HG03097 (cell line): ENCODE measurements around the gene MAP6D1.
"Not testable (repeated sequence)": the region's sequence is repeated elsewhere in the genome, so short reads cannot be mapped to it uniquely, and the experiment has no call there.

Experiments used
- ATAC-seq: cut with Tn5 transposase; IDR thresholded peaks from one replicate; pipeline ENCODE4 v1.9.1; 2021; ENCODE audit not compliant: unreplicated experiment, low FRiP score

The MAP6D1 gene

DNA sequence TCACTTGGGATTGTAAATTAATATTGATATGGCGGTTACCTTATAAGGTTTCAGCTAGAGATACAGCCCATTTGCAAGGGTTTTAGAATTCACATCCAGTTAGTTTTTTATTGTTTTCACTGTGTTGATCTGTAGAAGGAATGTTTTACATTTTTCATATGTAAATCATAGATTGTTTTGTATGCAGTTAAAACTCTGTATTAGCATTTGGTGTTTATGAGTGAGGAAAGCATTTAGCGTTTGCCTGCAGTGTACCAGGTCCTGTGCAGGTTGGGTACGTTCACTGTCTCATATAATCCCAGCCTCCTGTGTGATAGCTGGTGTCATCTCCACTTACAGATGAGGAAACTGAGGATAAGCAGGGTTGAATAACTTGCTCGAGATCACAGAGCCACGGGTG lies 23.8 kb downstream of the MAP6D1 start:
- no peak for ATAC-seq

DNA sequence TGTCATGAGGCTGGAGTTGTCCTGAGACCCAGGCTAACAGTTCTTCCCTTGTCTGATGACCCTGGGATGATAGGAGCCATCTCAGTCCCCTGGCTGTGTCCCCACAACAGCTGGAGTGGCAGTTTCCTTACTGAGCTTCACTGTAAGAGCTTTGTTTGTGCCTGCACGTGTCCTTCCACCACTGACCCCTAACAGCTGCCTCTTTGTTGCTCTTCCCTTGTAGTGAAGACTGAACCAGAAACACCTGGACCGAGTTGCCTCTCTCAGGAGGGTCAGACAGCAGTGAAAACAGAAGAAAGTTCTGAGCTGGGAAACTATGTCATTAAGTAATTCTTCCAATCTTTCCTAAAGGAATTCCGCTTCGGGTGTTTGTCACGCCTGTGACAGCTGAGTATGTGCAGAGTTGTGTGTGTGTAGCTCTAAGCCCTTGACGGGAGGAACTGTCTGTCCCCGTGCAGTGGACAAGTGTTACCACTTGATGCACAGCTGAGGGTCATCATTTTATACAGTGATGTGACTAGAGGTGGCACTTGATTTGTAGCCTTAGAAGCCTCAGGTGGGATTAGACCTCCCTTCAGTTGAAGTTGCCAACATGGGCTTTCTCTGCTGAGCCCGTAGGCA lies 25.0 kb downstream of the MAP6D1 start:
- no peak for ATAC-seq

DNA sequence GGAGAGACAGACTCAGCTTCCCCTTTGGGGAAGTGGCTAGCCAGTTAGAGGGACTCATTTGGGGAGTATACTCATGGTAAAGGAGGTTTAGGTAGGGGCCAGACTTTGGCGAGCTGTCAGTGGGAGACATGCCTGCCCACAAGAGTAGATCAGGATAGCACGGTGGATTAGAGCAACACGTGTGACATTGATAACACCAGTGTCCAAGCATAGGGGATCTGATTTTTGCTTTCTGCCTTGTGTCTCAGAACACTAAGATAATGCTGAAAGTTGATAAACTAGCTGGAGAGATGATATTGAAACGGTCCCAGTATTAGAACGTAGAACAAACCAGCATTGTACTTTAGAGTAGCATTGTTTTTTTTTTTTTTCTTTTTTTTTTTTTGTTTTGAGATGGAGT lies 25.9 kb downstream of the MAP6D1 start:
- ATAC-seq: no peak

DNA sequence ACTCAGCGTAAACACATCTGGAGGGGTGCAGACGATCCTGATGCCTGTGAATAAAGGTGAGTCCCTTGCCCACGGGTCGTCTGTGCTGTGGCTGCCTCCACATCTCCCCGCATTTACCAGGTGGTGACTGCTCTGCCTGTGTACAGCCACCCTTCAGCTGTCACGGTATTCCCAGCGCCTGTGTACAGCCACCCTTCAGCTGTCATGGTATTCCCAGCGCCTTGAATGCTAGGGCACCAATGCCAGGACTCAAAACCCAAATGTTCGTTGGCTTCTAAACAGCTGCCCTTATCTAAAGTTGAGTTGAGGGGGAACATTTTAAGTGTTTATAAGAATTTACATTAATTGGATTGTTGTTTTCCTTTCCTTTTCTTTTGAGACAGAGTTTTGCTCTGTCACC lies 27.4 kb downstream of the MAP6D1 start:
- ATAC-seq: no peak

DNA sequence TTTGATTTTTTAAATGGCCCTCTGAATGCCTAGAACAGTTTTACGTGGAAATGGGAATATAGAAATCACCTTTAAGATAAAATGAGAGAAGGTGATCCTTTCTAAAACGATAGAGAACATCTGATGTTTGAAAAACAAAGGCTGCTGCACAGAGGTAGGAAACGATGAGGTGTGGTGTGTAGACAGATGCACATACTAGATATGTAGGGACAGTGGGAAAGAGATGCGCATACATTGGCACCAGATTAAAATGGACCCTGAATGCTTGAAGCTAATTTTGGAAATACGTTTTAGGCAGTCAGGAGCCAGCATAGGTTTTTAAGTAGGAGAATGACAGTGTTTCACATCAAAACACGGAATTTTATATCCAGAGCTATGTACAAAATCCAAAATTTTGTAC lies 29.0 kb downstream of the MAP6D1 start:
- no peak for ATAC-seq

DNA sequence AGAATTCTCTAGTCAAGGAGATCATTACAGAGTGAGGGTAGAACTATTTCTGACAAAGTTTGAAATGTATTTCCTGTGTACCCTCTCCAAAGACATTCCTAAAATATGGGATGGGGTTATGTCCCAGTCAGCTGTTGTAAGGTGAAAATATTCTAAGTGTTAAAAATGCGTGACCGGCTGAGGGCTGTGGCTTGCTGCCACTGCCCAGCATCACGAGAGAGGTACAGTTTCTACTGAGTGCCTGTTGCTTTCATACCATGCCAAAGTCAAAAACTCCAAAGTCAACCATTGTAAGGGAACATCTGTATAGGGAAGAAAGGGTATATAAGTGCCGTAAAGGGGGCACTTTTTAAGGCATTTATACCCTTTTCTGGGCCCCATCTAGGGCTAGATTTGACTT lies 30.9 kb downstream of the MAP6D1 start:
- no peak for ATAC-seq

DNA sequence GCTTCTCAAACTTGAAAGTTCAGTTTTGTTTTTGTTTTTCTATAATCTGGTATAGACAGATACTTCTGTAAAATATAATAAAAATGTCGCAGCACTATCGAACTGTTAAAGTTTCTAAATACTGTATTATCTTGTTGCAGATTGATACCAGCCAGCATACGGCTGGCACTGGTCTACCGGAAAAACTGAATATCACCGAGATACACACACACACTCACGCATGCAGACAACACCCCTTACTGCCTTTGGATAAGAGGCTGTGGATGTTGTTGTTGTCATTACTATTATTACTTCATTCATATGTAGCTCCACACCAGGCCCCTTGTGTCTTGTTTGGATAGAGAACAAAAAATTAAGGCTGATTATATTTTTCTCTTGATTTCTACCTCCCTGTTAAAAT lies 32.4 kb downstream of the MAP6D1 start:
- no peak for ATAC-seq

DNA sequence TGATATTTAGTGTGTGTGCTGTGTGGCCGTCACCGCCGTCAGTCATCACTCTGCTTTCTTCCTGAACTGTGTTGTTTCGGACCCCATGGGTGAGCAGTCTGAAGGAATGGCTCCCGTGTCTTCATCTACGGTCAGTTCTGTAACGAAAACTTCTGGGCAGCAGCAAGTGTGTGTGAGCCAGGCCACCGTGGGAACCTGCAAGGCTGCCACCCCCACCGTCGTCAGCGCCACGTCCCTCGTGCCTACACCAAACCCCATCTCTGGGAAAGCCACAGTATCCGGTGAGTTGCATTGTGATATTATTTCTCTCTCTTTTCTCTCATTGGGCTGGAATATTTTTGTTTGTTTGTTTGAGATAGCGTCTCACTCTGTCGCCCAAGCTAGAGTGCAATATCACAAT lies 34.7 kb downstream of the MAP6D1 start:
- no peak for ATAC-seq

DNA sequence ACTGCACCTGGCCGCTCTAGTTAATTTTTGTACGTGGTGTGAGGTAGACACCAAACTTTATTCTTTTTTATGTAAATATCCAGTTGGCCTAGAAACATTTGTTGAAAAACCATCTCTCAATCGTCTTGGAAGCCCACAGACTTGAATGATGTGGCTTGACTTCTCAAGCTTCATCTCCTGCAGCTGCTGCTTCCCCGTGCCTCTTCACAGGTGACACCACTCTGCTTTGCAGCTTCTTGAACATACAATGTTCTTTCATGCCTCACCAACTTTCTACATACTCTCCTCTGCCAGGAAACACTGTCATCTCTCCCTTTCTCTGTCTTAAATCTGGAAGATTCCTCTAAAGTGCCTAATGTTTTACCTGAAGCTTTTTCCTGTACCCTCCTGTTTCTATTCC lies 35.6 kb downstream of the MAP6D1 start:
- ATAC-seq: no peak

DNA sequence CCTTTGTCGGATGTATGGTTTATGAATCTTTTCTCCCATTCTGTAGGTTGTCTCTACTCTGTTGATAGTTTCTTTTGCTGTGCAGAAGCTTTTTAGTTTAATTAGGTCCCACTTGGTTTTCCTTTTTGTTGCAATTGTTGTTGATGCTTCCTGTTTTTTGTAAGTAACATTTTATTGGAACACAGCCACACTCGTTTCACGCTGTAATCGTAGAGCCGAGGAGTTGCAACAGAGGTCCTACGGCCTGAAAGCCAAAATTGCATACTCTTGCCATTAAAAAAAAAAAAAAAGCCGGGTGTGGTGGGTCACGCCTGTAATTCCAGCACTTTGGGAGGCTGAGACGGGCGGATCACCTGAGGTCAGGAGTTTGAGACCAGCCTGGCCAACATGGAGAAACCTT lies 40.9 kb downstream of the MAP6D1 start:
- ATAC-seq: not testable (repeated sequence)

DNA sequence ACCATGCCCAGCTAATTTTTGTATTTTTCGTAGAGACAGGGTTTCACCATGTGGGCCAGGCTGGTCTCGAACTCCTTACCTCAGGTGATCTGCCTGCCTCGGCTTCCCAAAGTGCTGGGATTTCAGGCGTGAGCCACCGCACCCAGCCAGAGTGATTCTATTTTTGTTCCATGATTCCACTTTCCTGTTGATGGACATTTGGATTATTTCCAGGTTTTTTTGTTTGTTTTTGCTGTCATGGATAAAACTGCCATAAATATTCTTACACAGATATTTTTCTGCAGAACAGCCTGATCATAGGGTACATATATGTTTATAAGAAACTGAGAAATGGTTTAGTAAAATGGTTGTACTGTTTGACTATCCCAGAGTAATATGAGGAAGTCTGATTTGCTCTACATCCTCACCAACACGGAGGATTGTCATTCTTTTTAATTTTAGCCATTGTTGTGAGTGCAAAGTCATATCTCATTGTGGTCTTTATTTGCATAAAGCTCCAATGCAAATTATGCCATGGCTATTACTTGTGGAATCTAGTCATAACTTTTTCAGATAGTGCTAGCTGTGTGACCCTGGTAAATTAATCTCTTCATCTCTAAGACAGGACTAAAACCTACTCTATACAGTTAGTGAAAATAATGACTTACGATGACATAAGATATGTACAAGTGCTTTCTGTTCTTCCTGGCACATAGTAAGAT lies 42.7 kb downstream of the MAP6D1 start:
- no peak for ATAC-seq

DNA sequence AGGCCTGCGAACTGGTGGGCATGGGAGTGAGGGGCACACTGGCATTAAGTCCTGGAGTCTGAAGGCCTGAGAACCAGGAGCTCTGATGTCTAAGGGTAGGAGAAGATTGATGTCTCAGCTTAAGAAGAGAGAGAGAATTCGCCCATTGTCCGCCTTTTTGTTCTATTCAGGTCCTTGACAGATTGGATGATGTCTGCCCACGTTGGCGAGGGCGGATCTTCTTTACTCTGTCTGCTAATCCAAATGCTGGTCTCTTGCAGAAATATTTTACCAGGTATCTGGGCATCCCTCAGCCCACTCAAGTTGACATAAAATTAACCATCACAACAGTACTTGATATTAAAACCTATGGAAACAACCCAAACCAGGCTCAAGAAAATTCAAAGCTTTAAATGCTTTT lies 44.1 kb downstream of the MAP6D1 start:
- no peak for ATAC-seq

DNA sequence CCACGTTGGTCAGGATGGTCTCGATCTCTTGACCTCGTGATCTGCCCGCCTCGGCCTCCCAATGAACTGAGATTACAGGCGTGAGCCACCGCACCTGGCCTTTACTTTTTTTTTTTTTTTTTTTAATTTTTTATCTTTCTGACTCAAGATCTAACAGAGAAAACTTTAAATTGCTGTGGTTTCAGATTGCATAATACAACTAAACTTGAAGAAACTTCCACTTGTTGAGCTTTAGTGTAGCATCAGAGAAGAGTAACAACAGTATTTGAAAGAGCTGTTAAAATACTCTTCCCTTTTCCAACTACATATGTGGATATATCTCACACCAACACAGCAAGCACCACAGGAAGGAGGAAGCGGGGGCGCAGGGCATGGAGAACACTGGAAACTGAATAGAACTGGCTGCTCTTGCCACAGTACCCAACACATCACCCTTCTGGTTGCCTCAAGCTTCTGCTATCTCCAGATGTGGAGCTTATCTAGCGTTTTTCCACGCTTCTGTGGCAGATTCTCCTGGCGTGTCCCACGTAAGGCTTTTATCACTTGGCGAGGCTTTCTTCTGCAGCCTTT lies 45.4 kb downstream of the MAP6D1 start:
- no peak for ATAC-seq

DNA sequence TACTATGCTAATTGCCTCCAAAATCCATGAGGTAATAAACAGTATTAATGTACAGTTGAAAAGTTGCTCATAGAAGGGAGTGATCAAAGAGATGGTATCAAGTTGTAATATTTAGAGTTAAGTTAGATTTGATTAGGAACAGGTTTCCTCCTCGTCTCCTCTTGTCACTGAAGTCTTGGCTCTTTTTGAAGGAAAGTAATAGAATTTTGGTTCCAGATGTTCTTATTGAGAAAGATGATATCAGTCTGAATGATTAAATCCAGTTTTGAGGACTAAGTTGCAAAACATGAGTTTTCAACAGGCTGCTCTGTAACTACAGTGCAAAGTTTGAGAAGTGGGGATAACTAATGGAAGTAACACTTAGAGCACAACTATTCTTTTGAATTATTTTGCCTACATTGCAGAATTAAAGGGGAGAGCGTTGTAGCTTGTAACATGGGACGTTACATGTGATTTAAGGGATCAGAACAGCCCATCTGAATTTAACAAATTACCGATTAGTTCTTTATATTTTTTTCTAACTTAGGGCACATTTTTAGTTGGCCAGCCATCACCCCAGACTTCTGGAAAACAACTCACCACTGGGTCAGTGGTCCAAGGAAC lies 48.3 kb downstream of the MAP6D1 start:
- ATAC-seq: no peak

DNA sequence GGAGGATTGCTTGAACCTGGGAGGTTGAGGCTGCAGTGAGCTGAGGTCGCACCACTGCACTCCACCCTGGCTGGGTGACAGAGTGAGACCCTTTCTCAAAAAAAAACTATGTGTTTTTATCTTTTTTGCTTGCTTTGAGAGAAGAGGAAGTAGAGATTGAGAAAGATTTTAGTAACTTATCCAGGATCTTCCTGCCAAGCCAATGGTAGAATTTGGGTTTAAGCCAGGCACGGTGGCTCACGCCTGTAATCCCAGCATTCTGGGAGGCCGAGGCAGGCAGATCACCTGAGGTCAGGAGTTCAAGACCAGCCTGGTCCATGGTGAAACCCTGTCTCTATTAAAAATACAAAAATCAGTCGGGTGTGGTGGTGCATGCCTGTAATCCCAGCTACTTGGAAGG lies 48.9 kb downstream of the MAP6D1 start:
- ATAC-seq: not testable (repeated sequence)

DNA sequence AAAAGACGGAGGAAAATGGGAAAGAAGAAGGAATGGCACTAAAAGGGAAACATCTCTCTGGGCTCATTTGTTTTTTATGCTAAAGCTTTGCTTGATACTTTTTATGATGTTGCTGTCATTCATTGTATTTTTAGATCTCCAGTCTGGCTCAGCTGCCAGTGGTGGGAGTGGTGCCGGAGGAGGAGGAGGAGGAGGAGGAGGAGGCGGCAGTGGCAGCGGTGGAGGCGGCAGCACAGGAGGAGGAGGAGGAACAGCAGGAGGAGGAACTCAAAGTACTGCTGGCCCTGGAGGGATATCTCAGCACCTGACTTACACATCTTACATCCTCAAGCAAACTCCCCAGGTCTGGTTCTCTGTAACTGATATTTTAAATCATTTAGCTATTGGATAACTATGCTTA lies 49.6 kb downstream of the MAP6D1 start:
- ATAC-seq: no peak

DNA sequence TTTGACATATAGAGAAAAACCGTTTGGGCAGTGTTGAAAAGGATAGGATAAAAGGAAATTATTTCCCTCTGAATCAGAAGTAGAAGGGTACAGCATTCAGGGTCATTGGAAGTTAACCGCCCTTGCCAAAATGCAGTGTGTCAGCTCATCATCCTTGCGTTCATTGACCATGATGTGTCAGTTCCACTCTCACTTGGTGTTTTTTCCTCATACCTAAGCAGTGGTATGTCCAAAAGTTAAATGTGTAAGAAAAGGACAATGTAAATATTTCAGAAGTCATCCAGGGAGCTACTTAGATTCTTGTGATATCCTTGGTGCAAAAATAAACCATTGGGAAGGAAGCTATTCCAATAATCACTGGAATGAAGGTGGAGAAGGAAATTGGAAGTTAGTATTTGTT lies 50.7 kb downstream of the MAP6D1 start:
- ATAC-seq: no peak

DNA sequence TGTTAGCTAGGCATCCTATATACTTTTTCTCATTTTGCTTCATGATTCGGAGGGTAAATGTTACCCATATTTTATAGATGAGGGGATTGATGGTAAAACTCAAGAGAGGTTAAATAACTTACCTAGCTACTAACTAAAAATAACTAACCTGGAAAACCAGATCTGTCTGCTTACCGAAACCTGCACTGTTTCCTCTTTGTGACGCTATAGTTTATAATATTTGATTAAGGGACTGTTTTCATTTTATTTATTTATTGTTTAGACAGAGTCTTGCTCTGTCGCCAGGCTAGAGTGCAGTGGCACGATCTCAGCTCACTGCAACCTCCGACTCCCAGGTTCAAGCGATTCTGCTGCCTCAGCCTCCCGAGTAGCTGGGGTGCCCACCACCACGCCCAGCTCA lies 55.9 kb downstream of the MAP6D1 start:
- ATAC-seq: no peak

DNA sequence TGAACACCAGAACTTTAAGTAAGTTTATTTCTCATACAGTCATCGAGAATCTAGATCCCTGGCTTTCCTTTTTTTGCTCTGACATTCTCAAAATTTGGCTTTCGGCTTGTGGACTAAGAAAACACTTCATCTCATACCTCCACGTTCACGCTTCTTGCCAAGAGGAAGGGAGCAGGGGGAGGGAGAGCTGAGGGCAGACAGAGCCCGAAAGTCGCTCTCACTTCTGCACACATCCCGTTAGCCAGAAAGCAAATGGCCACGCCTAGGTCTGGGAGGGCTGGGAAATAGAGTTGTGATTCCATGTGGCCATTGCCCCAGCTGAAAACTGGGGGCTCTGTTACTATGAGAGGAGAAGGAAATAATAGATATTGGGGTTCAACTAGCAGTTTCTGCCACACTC lies 57.3 kb downstream of the MAP6D1 start:
- no peak for ATAC-seq

DNA sequence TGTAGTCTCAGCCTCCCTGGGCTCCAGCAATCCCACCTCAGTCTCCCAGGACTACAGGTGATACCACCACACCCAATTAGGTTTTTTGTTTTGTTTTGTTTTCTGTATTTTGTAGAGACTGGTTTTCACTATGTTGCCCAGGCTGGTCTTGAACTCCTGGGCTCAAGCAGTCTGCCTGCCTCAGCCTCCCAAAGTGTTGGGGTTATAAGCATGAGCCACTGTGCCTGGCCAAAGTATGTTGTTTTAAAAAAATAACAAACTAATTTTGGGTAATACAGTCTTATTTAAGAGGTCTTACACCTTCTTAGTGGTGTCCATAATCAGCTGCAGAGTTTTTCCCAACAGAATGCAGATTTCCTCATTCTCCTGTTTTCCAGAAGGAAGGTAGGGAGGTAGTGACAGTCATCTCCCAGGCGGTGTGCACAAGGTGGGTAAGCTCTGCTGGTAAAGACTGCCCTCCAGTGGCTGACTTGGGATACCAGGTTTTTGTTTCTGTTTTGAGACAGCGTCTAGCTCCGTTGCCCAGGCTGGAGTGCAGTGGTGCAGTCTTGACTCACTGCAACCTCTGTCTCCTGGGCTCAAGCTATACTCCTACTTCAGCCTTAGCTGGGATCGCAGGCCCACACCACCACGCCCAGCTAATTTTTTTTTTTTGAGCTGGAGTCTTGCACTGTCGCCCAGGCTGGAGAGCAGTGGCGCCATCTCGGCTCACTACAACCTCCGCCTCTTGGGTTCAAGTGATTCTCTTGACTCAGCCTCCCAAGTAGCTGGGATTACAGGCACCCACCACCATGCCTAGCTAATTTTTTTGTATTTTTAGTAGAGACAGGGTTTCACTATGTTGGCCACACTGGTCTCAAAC lies 58.4 kb downstream of the MAP6D1 start:
- ATAC-seq: no peak

DNA sequence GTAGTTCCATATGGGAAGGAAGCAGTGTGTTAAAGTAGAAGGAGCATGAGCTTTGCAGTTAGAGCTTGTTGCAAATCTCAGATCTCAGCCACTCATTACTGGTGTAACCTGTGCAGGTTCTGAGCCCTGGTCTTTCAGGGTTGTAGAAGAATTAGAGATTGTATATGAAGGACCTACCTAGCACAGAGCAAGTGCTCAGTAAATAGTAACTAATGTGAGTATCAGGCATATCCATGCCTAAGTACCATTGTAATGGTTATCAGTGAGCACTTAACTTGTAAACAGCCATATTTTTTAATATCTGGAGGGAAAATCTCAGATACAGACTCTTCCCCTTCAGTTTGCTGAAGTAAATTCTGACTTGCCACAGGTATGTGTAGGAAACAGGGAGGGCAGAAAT lies 59.3 kb downstream of the MAP6D1 start:
- ATAC-seq: no peak
